GM04503 (cell line): ENCODE data around the gene RMND1.
A peak's percentile ranks its signal among the peaks of the same experiment; 100 is the strongest.
"Not testable (repeated sequence)": the region's sequence is repeated elsewhere in the genome, so short reads cannot be mapped to it uniquely, and the experiment has no call there.

Experiments
- DNase-seq: peaks from one replicate; pipeline ENCODE4 v3.0.0-alpha.2; 2012; ENCODE audit warnings: low read depth

The RMND1 gene

DNA sequence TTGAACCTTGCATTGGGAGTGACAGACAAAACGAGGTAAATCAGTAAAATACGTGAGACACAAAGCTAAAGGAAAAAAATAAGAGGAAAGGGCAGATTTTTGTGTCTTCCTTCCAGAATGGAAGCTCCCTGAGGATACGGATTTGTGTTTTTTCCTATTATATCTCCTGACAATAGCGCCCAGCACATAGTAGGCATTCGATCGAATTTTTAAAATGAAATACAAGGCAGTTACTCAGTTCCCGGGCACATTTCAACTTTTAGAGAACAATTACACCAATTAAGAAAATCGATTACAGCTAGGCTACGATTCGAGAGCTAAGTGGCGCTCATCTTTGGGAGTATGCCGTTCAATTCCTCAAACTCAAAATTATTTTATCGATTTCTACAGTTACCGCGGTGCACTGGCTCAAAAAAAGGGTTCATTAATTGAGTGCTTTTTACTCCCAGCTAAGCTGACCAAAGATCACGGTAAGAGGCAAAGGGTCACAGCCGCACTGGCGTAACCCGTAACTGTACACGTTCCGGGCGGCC is 443 bp downstream of the RMND1 start:
- no peak for DNase-seq

DNA sequence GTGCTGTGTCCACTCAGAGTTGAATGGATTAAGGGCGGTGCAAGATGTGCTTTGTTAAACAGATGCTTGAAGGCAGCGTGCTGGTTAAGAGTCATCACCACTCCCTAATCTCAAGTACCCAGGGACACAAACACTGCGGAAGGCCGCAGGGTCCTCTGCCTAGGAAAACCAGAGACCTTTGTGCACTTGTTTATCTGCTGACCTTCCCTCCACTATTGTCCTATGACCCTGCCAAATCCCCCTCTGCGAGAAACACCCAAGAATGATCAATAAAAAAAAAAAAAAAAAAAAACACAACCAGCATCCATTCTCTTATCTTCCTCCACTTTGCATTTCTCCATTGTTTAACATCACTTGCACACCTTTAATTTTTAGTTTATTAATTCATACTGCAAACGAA is 998 bp downstream of the RMND1 start:
- not testable (repeated sequence) for DNase-seq

DNA sequence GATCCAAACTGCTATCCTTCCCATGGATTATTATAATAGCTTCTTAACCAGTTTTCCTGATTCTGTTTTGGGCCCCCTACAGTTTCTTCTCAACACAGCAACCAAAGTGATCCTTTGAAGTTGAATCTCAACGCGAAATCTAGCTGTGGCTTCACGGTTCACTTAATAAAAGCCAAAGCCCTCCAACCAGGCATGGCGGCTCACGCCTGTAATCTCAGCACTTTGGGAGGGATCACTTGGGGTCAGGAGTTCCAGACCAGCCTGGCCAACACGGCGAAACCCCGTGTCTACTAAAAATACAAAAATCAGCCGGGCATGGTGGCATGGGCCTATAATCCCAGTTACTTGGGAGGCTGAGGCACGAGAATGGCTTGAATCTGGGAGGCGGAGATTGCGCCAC is 3.3 kb downstream of the RMND1 start:
- DNase-seq, result no peak

DNA sequence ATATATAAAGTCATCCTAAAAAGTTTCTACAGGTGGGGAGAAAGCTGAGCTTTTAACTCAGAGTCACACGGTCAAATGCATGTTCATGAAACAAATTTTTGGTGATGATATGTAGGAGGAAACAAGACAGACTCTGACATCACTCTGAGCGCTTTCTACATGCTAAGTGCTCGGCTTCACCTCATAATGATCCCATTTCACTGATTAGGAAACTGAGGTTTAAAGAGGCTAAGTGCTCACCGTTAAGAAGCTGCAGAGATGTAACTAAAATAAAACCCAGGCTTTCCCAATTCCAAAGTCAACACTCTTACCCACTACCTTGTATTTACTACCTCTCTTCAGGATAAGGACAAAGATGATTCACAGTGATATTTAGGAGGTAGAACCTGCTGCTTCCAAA is 4.7 kb downstream of the RMND1 start:
- no peak for DNase-seq

DNA sequence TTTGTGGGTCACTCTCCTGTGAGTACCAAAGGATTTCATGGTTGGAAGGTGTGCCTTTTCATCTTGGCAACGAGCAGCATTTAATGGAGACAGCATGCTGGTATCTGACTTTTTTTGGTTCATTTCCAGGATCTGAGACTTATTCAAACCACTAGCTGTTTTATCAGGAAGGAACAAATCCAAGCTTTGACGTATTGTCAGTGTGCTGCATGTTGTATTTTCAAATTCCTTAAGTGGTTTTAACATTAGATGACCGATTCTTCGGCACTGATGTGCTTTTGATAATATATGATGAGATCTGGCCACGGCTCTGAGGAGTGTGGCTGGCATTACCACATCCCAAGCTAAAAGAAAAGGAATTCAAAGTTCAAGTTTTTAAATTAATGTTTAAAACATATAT is 6.4 kb downstream of the RMND1 start:
- no peak for DNase-seq

DNA sequence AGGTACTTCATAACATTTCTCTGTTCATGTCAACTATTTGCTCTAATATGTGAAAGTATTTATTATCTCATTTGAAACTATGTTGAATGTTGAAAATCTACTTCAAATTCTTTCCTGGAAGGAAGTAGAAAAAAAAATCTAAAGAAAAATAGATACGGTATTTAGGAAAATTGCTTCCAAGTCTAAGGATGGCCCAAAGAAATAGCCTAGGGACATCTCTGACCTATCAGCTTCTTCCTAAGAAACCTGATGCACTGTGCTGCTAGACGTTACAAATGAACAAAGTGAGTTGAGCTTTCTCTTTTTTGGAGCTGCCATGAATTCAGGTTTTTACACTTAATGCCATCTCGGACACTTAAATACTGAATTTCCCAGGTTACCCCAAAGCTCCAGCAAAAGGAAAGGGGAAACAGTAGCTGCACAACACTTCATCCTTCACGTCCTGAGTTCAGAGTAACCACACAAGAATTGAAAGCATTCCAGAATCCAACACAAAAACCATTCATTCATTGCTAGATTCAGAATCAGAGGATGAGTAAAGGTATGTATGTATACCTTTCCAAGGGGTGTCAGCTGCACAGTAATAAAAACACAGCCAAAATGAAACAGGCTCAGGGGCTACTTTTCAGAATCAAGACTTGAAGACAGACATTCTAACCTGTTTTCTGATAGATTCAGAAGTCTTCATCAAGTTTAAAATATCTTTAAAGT is 7.9 kb downstream of the RMND1 start:
- DNase-seq, result no peak

DNA sequence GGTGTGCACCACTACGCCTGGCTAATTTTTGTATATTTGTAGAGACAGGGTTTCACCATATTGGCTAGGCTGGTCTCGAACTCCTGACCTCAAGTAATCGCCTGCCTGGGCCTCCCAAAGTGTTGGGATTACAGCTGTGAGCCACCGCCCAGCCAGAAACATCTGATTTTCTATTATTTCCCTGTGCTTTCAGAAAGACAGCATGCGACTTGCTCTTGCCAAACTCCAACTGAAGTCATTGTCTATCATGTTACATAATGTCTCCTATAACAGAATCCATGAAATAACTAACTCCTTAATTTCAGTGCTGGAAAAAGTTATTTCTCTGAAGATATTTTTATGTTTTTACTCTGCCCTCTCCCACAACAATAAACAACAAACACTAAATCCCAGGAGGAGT is 8.5 kb downstream of the RMND1 start:
- no peak for DNase-seq

DNA sequence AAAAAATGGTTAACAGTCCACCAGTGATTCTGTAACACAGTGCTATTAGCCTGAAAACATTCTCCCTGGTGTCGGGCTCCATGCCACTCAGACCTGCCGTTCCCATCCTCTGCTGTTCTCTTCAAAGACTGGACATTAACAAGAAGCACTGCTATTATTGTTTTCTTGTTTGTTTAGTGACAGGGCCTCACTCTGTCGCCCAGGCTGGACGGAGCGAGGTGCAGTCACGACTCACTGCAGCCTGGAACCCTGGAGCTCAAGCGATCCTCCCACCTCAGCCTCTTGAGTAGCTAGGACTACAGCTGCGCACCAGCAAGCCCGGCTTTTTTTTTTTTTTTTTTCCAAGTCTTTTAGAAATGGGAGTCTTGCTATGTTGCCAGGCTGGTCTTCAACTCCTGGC is 9.6 kb downstream of the RMND1 start:
- DNase-seq, result no peak

DNA sequence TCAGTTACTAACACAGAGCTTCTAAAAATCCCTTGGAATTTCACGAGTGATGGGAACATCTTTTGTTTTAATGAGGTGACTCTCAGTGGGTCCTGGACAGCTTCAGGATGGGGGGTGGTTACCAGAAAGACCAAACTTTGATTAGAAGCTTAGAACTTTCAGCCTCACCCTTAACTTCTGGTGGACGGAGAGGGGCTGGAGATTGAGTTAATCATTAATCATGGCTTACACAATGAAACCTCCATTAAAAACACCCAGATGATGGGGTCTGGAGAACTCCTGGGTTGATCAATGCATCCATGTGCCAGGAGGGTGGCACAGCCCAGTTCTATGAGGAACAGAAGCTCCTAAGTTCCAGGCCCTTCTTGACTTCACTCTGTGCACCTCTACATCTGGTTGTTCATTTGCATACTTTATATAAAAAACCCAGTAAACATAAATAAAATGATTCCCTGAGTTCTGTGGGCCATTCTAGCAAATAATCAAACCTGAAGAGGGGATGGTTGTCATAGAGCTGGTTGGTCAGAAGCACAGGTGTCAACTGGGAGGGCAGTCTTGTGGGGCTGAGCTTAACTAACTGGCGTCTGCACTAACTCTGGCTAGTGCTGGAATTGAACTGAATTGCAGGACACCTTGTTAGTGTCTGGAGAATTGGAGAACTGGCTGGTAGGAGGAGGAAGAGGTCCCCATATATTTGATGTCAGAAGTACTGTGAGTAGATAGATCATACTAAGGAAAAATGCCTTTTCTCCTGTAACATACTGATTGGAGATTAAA is 10.3 kb downstream of the RMND1 start:
- DNase-seq, result no peak

DNA sequence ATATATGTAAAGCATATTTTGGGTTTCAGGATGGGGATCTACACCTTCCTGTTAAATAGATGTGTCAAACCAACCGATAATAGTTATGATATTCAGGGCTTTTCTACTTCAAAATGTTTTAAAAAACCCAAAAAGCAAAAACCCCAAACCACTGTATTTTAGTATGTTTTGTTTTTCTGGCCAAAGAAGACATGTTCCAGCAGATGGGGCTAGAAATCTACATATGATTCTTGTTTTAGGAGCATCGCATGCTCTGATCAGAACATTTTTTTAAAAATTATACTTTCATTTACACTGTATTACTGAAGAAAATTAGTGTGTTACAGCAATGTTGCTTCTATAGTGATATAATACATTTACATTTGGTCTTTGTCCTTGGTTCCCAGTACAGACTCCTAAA is 11.0 kb downstream of the RMND1 start:
- no peak for DNase-seq

DNA sequence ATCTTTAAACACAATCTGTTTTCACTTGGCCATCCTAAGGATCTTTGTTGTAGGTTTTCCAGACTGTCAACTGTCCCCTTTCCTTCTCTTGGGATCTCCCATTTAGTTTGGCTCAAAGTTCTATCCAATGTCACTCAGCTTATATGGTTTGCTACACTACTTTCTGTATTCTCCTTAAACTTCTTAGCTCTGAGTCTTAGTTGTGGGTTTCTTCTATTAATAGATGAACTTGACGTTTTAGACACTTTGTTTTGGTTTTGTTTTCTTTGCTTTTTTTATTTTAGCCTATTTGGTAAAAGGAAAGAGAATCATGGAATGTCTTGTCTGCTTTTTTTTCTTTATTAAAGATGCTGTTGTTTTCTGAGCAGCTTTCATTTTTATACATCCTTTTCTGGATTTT is 11.4 kb downstream of the RMND1 start:
- no peak for DNase-seq

DNA sequence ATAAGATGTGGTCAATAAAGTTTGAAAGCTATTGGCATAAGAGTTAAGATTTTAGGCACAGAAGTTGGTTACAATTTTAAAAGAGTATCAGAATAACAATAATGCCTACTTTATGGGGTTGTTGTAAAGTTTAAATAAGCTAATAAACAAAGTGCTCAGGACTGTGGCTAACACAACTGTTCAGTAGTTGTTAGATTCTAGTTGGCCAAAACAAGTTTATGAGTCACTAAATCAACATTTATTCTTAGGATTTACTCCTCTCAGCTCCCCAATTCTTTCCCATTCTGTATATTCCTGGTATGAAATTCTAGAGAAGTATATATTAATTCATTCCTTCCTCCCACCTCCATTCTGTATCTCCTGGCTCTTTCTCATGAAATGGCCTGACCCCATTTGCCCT is 14.5 kb downstream of the RMND1 start:
- no peak for DNase-seq

DNA sequence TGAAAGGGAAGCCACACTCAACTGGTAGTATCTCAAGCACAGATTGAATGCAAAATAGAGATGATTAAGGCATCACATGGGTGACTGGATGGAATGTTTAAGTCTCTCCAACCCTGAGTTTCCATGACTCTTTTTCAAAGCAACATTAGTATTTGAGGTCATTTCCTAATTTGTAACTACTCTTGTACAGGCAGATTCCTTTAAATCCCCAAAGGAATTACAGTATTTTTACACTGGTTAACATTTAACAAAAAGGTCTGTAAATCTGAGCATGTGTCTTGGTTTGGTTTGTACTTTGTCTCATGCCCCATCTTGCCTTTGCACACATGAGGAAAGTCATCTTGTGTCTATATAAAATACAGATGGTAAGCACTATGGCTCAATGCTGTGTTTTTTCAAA is 15.1 kb downstream of the RMND1 start:
- peak; percentile 84 for DNase-seq

DNA sequence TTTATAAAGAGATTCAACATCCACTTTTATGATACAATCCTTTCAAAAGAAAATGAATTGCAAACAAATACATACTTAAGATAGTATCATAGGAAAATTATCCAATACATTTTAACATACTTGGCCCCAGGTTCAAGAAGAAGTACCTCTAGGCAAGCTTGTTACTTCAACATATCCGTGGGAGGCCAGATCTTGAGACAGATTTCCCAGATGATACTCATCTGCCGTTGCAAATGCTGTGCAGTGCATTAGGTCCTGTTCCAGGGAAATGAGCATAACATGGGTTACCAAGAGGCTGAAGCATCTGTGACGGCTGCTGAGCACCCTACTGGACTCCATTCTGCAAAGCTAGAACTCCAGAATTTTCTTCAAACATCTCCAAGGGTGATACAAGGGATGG is 15.6 kb downstream of the RMND1 start:
- DNase-seq, result no peak

DNA sequence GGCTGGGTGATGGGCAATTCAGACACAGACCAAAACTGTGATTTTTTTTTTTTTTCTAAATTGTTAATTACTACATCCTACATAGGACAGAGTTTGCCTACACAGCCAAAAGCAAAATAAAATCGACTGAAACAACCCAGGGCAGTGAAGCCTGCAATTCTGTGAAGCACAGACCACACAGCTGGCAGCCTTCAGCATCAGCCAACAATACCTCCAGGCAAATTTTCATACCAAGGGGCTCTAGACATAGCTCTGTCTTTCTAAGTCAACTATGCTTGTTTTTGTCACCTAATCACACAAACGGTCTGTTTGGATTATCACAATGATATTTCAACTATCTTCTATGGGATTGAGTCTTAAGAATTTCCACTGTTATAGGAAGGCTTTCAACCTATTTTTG is 17.6 kb downstream of the RMND1 start:
- DNase-seq, result no peak

DNA sequence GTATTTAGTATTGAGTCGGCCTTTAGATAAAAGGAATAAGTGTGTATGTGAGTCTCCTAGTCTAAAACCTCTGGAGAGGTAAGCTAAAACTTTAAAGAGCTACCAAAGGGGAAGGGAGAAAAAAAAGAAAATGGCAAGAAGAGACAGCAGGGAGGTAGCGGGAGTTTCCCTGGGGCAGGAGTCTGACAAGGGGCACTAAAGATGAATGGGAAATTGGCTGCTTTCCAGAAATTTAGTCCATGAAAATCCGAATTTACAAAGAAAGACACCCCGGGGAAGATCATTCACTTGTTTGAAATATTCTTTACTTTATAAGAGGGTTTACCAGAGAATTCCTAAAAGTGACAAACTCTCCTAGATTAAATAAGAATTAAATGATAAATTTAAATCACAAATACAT is 19.3 kb downstream of the RMND1 start:
- DNase-seq, result no peak

DNA sequence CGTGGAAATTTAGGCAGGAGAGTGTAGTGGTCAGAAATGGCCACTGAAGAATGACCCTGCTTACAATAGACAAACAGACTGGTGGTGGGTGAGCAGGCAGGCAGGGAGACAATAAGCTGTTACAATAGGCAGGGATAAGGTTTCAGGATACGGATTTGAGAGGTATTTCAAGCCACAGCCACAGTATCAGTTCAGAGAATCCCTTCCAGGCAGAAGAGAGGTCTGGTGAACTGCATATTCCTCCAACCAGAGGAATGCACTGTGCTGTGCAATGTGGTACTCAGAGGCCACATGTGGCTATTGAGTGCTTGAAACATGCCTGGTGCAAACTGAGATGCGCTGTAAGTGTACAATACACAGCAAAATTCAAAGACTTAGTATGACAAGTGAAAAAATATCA is 20.6 kb downstream of the RMND1 start:
- no peak for DNase-seq

DNA sequence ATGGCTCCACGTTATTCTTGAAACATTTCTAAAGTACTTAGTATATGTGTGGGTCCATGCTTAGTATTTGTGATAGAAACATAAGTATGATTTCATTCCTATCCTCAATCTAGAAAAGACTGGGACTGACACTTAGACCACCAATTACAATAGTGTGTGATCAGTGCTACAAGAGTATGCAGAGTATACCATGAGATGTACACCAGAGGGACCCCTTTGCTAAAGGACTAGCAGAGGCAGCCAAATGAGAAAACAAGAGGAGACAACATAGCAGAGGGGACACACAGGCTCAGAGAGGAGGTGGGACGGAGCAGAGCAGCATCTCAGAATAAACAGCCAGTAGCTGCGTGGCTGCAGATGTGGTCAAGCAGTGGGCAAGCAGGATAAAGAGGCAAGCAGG is 21.0 kb downstream of the RMND1 start:
- DNase-seq, result no peak

DNA sequence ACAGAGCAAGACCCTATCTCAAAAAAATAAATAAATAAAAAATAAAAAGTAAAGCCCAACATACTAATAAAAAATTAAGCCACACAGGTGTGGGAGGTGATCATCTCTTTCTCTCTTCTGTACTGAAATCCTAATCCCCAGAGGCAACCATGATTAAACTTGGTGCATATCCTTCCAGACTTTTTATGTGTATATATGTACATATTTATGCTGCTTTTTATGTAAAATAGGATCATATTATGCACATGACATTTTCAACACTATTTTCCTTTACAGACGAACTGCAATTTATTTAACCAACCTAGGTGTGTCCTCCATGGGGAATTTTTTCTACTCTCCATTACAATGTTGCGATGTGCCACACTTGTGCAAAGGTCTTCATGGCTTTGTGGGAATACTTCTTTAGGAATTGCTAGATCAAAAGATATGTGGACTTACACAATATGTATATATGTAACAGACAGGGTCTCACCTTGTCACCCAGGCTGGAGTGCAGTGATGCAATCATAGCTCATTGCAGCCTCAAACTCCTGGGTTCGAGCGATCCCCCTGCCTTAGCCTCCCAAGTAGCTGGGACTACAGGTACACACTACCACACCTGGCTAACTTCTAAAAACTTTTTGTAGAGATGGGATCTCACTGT is 23.7 kb downstream of the RMND1 start:
- DNase-seq, result no peak

DNA sequence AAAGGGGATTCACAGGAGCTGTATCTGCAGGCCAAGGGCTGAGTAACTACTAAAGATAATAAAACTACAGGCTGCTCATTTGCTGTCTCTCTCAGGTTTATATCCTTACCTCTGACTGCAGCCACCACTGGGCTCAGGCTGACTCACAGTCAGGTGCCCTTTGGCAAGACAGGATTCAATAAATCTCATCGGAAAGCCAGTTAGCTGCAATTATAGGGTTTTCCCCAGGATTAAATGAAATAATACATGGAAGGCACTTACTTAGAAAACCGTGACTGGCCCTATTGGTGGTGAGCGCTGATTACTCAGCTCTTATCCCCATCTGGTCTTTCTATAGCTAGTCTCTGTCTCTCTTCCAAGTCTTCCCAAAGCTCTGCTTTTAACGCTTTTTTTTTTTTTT is 26.4 kb downstream of the RMND1 start:
- no peak for DNase-seq

DNA sequence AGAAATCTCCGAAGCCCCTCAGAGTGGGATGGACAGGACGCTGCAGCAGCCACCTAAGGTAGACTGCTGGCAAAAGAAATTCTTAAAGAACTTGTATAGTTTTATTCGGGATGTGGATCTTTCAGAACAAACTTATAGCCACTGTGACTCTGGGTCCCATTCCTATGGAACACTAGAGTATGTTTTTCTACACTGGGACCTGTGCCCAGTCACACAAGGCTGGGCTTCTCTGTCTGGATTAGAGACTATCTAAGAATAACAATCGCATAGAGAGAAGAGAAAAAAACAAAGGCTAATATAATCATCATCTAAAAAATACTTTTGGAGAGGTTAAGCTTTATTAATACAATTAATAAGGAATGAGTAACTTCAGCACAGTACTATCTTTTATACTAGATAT is 28.9 kb downstream of the RMND1 start:
- DNase-seq, result no peak

DNA sequence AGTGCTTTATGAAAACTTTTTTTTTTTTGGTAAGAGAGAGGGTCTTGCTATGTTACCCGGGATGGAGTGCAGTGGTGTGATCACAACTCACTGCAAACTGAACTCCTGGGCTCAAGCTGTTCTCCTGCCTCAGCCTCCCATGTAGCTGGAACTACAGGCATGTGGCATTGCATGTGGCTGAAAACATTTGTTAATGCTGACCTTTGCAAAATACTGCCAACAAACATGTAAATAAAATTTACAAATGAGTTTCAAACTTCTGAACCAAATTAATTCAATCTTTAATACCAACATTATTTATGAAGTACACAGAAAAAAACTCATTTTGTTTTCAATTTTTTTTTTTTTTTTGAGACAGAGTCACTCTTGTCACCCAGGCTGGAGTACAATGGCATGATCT is 34.4 kb downstream of the RMND1 start:
- no peak for DNase-seq

DNA sequence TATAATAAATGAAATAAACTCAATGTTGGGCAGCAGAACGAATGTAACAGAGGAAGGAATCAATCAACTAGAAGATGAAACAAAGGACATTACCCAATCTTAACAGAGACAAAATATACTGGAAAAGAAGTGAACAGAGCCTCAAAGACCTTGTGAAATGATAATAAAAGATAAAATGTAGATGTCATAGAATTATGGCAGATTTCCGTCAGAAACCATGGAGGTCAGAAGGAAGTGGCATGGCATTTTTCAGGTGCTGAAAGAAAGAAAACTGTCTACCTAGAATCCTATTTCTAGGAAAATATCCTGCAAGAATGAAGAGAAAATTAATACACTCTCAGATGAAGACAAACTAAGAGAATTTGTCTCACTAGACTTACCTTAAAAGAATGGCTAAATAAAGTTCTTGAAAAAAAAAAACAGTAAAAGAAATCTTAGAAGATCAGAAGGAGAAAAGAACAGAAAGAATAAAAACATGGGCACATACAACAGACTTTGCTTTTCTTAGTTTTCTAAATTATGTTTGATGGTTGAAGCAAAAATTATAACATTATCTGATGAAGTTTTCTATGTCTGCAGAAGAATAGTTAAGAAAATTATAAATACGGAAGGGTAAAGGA is 37.2 kb downstream of the RMND1 start:
- DNase-seq, result no peak
